ENCODE measurements around the gene LAMA4.

DNA sequence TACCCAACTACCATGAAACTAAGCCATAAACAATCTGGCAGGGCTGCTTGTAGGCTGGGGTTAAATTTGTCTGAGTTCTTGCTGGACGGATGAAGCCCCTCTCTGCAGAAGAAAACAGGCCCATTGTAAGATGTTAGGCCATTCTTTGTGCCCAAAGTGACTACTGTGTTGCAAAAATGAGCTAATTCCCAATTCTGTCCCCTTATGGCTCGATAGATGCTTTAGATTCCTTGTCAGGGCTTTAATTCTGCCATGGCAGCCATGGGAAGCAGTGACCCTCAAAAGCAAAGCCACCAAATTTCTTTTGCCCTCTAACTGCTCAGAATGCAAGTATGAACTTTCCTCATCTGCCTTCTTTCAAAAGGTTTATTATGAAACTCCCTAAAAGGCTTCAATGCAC lies 45.2 kb downstream of the LAMA4 start:
- TF ChIP-seq, protein P1, sequence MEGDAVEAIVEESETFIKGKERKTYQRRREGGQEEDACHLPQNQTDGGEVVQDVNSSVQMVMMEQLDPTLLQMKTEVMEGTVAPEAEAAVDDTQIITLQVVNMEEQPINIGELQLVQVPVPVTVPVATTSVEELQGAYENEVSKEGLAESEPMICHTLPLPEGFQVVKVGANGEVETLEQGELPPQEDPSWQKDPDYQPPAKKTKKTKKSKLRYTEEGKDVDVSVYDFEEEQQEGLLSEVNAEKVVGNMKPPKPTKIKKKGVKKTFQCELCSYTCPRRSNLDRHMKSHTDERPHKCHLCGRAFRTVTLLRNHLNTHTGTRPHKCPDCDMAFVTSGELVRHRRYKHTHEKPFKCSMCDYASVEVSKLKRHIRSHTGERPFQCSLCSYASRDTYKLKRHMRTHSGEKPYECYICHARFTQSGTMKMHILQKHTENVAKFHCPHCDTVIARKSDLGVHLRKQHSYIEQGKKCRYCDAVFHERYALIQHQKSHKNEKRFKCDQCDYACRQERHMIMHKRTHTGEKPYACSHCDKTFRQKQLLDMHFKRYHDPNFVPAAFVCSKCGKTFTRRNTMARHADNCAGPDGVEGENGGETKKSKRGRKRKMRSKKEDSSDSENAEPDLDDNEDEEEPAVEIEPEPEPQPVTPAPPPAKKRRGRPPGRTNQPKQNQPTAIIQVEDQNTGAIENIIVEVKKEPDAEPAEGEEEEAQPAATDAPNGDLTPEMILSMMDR (IDR thresholded peaks at IDR 0.05) = no peak
- no peak for TF ChIP-seq POLR2AphosphoS5 (IDR thresholded peaks at IDR 0.05; ENCODE audit: insufficient read depth in 1 of 2, low read depth in 1 of 2)
- TF ChIP-seq POLR2A (IDR thresholded peaks at IDR 0.05) = no peak

All from vagina (tissue), 2 donors.